NOMO-1 (cell line): Measurements from ENCODE around the gene TMPRSS9.
"Not testable (repeated sequence)": the region's sequence is repeated elsewhere in the genome, so short reads cannot be mapped to it uniquely, and the experiment has no call there.

Experiments
- DNase-seq, 2 experiments: peaks; one replicate each; lab custom pipeline; 2025; ENCODE audit not compliant: unreplicated experiment in 2 of 2; lab: John Stamatoyannopoulos, UW

TMPRSS9 gene

DNA sequence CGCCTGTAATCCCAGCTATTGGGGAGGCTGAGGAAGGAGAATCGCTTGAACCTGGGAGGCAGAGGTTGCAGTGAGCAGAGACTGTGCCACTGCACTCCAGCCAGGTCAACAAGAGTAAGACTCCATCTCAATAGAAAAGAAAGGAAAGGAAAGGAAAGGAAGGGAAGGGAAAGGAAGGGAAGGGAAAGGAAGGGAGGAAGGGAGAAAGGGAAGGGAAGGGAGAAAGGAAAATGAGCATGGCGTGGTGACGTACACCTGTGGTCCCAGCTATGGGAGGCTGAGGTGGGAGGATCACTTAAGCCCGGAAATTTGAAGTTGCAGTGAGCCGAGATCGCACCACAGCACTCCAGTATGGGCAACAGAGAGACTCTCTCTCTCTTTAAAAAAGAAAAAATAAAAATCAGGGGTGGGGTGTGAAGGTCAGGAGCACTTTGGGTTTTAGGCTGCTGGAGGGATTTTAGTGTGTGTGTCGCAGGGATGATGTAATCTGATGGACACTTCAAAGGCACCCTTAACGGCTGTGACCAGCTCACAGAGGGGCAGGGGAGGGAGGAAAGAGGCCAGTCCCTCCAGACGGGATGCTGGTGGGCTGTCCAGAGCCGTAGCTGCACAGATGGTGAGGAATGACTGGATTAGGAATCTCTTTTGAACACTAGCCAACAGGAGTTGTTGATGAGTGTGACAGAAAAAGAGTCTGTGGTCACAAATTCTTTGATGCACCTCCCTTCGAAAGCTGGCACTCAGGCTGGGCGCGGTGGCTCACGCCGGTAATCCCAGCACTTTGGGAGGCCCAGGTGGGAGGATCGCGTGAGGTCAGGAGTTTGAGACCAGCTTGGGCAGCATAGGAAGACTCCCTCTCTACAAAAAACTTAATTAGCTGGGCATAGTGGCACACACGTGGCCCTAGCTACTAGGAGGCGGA is 27.6 kb downstream of the TMPRSS9 start:
- DNase-seq, result no peak

GRCh38 chr19:2389594-2389993 is 29.5 kb downstream of the TMPRSS9 start:
- no peak for DNase-seq

DNA sequence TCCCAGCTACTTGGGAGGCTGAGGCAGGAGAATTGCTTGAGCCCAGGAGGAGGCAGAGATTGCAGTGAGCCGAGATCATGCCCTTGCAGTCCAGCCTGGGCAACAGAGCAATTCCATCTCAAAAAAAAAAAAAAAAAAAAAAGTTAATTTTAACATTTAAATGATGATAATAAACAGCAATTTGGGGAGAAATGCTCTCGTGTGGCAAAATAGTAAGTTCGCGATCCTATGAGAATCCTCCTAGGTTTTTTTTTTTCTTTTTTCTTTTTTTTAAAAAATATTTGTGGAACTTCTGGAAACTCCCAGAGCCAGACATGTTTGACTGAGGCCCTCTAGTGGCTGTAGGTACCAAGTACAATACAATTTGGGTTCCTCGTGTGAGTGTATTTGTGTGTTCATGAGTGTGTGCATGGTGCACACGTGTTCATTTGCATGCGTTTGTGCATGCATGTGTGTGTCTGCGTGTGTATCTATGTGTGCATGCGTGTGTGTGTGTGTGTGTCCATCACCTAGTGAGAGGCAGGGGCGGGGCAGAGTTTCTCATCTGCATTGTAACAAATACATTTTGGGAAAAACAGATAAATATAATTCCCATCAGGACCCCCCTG is 31.2 kb downstream of the TMPRSS9 start:
- peak in 1 of 2 experiments; percentile 45 for DNase-seq

DNA sequence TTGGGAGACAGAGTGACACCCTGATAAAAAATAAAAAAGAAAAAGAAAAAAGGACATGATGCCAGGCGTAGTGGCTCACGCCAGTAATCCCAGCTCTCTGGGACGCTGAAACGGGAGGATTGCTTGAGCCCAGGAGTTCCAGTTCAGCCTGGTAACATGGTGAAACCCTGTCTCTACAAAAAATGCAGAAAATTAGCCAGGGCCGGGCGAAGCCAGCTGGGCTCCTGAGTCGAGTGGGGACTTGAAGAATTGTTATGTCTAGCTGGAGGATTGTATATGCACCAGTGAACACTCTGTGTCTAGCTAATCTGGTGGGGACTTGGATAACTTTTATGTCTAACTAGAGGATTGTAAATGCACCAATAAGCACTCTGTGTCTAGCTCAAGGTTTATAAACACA is 32.3 kb downstream of the TMPRSS9 start:
- DNase-seq, result no peak

- not testable (repeated sequence) for DNase-seq
Measured at GRCh38 chr19:2392899-2393298, 32.8 kb downstream of the TMPRSS9 start.

DNA sequence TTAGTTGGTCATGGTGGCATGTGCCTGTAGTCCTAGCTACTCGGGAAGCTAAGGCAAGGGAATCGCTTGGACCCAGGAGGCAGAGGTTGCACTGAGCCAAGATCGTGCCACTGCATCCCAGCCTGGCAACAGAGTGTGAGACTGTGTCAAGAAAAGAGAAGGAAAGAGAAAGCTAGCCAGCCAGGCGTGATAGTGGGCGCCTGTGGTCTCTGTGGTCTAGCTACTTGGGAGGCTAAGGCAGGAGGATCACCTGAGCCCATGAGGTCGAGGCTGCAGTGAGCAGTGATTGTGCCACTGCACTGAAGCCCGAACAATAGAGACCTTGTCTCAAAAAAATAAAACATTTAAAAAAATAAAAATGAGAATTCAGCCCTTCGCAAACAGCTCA is 34.0 kb downstream of the TMPRSS9 start:
- peak in 1 of 2 experiments; percentile 54 for DNase-seq

DNA sequence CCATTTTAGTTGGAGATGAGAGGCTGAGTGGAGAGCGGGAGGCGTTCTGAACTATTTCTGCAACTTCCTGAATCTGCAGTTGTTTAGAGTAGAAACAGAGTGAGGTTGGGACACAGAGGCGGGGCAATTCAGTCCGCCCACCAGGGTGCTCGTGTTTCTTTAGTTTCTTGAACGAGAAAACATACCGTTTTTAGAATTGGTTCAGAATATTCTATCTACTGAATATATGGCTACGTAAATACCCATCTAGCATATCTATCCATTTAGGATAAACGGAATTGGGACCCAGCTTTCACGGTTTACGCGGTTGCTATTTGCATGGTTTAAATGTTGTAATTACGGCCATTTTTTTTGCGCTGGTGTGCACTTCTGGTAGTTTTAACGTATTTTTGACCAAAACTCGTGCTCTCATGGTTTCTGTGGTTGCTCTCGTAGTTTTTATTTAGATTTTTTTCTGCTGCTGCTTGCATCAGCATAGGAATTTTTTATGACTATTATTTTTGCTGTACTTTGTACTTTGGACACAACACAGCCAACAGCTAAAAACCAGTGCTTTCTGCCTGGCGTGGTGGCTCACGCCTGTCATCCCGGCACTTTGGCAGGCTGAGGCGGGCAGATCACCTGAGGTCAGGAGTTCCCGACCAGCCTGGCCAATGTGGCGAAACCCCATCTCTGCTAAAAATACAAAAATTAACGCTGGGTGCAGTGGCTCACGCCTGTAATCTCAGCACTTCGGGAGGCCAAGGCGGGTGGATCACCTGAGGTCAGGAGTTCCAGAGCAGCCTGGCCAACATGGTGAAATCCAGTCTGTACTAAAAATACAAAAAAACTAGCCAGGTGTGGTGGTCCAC is 34.6 kb downstream of the TMPRSS9 start:
- peak; percentile 82 to 93 for DNase-seq

GRCh38 chr19:2395293-2395829 is 35.3 kb downstream of the TMPRSS9 start:
- DNase-seq, result not testable (repeated sequence)

- not testable (repeated sequence) for DNase-seq
Measured at GRCh38 chr19:2397173-2397572, 37.1 kb downstream of the TMPRSS9 start.

- DNase-seq, result no peak
Measured at GRCh38 chr19:2398735-2399305, 38.8 kb downstream of the TMPRSS9 start.

DNA sequence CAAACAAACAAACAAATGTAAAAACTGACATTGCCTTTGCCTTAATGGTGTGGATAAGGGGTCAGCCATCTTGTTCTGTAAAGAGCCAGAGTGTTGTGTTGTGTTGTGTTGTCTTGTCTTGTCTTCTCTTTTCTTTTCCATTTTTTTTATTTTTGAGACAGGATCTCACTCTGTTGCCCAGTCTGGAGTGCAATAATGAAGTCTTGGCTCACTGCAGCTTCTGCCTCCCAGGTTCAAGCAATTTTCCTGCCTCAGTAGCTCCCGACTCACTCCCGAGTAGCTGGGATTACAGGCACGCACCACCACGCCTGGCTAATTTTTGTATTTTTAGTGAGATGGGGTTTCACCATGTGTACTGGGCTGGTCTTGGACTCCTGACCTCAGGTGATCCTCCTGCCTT is 39.5 kb downstream of the TMPRSS9 start:
- DNase-seq, result no peak

DNA sequence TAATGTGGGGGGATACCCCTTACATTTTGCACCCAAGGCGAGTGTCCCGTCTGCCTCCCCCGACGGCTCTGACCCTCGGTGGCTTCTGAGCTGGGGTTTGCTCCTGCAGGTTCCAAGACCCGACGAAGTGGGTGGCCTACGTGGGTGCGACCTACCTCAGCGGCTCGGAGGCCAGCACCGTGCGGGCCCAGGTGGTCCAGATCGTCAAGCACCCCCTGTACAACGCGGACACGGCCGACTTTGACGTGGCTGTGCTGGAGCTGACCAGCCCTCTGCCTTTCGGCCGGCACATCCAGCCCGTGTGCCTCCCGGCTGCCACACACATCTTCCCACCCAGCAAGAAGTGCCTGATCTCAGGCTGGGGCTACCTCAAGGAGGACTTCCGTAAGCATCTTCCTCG is 48.2 kb downstream of the TMPRSS9 start:
- no peak for DNase-seq

DNA sequence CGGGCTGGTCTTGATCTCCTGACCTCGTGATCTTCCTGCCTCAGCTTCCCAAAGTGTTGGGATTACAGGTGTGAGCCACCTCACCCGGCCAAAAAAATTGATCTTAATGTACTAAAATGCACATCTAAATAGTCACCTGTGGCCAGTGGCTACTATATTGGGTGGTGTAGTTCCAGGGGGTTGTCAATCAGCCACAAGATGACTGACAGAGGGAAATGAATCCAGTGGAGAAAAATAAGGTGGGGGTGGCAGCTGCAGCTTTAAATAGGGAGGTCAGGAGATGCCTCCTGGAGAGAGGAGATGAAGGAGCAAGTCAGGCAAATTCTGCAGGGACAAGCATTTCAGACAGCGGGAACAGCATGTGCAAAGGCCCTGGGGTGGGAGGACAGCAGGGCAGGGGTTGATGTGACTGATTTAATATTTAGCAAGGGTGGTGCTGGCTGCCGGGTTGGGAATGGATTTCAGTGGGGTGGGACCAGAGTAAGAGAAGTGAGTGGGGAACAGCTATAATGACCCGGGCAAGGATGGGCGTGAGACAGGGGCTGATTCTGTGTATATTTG is 49.4 kb downstream of the TMPRSS9 start:
- DNase-seq, result no peak

- no peak for DNase-seq
Measured at GRCh38 chr19:2410023-2410422, 50.0 kb downstream of the TMPRSS9 start.

- DNase-seq, result no peak
Measured at GRCh38 chr19:2411709-2412108, 51.6 kb downstream of the TMPRSS9 start.

GRCh38 chr19:2412449-2412848 is 52.4 kb downstream of the TMPRSS9 start:
- peak in 1 of 2 experiments; percentile 44 for DNase-seq

GRCh38 chr19:2413159-2413558 is 53.1 kb downstream of the TMPRSS9 start:
- no peak for DNase-seq

GRCh38 chr19:2413629-2414028 is 53.6 kb downstream of the TMPRSS9 start:
- no peak for DNase-seq

GRCh38 chr19:2415281-2415972 is 55.4 kb downstream of the TMPRSS9 start:
- no peak for DNase-seq

- no peak for DNase-seq
Measured at GRCh38 chr19:2415973-2416319, 55.9 kb downstream of the TMPRSS9 start.
